K562 (cell line): Measurements from ENCODE around the gene PPCDC. TPM values are rescaled to one million over a fixed set of nuclear protein-coding genes. Genes with fewer than 3 reads are reported as not detected.

ENCODE experiments used
- BRD9 ChIP-seq: fragments of 450-650 bp; IDR thresholded peaks from 2 replicates; pipeline ENCODE4 v1.6.1; 2018; ENCODE audit warnings: low read depth; ENCODE audit not compliant: partially characterized antibody
- CEBPZ ChIP-seq: fragments of 150-350 bp; IDR thresholded peaks from 2 replicates; pipeline ENCODE4 v1.6.1; 2014; ENCODE audit warnings: low read depth, mild to moderate bottlenecking, low read length, borderline replicate concordance
- DMBX1 ChIP-seq: fragments of 250-450 bp; sonication (Bioruptor Pico); IDR thresholded peaks from 2 replicates; pipeline ENCODE4 v1.8.0; 2022; ENCODE audit warnings: inconsistent platforms, mild to moderate bottlenecking, moderate library complexity, borderline replicate concordance
- ELF4 ChIP-seq: fragments of 450-650 bp; formaldehyde crosslinking; IDR thresholded peaks from 2 replicates; pipeline ENCODE4 v1.4.0; 2022; ENCODE audit warnings: missing genetic modification characterization
- GTF3C2 ChIP-seq: IDR thresholded peaks from 3 replicates; pipeline ENCODE4 v1.6.1; 2011; ENCODE audit warnings: borderline replicate concordance, mild to moderate bottlenecking, moderate library complexity; ENCODE audit not compliant: insufficient read length; ENCODE audit errors: extremely low read depth
- KLF1 ChIP-seq: fragments of 450-650 bp; IDR thresholded peaks from 2 replicates; pipeline ENCODE4 v1.6.1; 2016; ENCODE audit warnings: missing genetic modification characterization, missing compliant biosample characterization
- MBD1 ChIP-seq: fragments of 250-450 bp; sonication (Bioruptor Pico); IDR thresholded peaks from 2 replicates; pipeline ENCODE4 v1.8.0; 2022; ENCODE audit warnings: inconsistent platforms
- RBFOX2 ChIP-seq: fragments of 200-400 bp; formaldehyde crosslinking; IDR thresholded peaks from 2 replicates; pipeline ENCODE4 v1.6.1; 2017; ENCODE audit warnings: low read depth, mild to moderate bottlenecking, low read length, moderate library complexity
- STAT5A ChIP-seq: IDR thresholded peaks from 2 replicates; pipeline ENCODE4 v1.6.1; 2012; ENCODE audit warnings: low read length, inconsistent platforms, borderline replicate concordance
- THRAP3 ChIP-seq: fragments of 450-650 bp; IDR thresholded peaks from 2 replicates; pipeline ENCODE4 v1.6.1; 2016; ENCODE audit warnings: mild to moderate bottlenecking, inconsistent platforms, borderline replicate concordance
- ZBED1 ChIP-seq: IDR thresholded peaks from 2 replicates; pipeline ENCODE4 v1.6.1; 2014
- ZMIZ1 ChIP-seq, 2 experiments: fragments of 150-350 bp in 1 of 2; IDR thresholded peaks; 2 replicates each; pipeline ENCODE4 v1.6.1; 2012 to 2016; ENCODE audit warnings: low read depth in 2 of 2, low read length in 2 of 2, mild to moderate bottlenecking in 1 of 2, moderate library complexity in 1 of 2
- ZNF23 ChIP-seq: fragments of 250-450 bp; sonication (Bioruptor Pico); IDR thresholded peaks from 2 replicates; pipeline ENCODE4 v1.4.0; 2020; ENCODE audit warnings: mild to moderate bottlenecking
- ZNF431 ChIP-seq: sonication (generic); formaldehyde crosslinking; IDR thresholded peaks from 2 replicates; pipeline ENCODE4 v1.8.0; 2022; ENCODE audit warnings: mild to moderate bottlenecking, missing genetic modification reagents
- ZNF717 ChIP-seq: fragments of 250-450 bp; sonication (Bioruptor Pico); IDR thresholded peaks from 2 replicates; pipeline ENCODE4 v1.5.0; 2021
- ZZZ3 ChIP-seq: fragments of 450-650 bp; IDR thresholded peaks from 2 replicates; pipeline ENCODE4 v1.6.1; 2016; ENCODE audit warnings: antibody characterized with exemption, mild to moderate bottlenecking, moderate library complexity
- polyA plus RNA-seq, 8 experiments: library from polyadenylated mRNA; depleted of rRNA in 4 of 8; stranded (reverse) in 5 of 8; unstranded in 3 of 8; fragments of >200 nt; fragmentation: Nextera tagmentation in 2 of 8; fragmentation: Illumina TruSeq in 1 of 8; extraction: Ambion mirVana in 2 of 8; extraction: Trizol in 1 of 8; gene quantifications; 2 replicates each; pipeline versions ENCODE4 v1.2.1 to v1.2.3, GENCODE V29; 2011 to 2014; ENCODE audit warnings: inconsistent platforms in 1 of 8, missing spikeins in 1 of 8
- total RNA-seq, 7 experiments: library from RNA; depleted of rRNA in 6 of 7; stranded (reverse); fragments of >200 nt in 6 of 7; fragmentation: Illumina TruSeq in 2 of 7; extraction: Trizol in 2 of 7; gene quantifications; 2 replicates each; pipeline versions ENCODE4 v1.2.1 to v1.2.3, GENCODE V29; 2011 to 2021; ENCODE audit warnings: low replicate concordance in 1 of 7

PPCDC gene
- total and polyA plus RNA-seq, 9 of the 15 experiments (the other 6 are each of a cell fraction or from before 2014, with no cell fraction given): 10.9 to 53.6 (median 16.7) TPM

GRCh38 chr15:75042730-75043508, 19.5 kb downstream of the PPCDC start (continued):
- TF ChIP-seq GTF3C2: no peak
- TF ChIP-seq STAT5A: no peak
- TF ChIP-seq ZZZ3: no peak
- peak; percentile 79 for TF ChIP-seq DMBX1 (CRISPR knock-in tag)
- TF ChIP-seq ZNF717 (CRISPR knock-in tag): no peak
- TF ChIP-seq ZBED1: no peak
- 0 out of 4 replicates have a peak, but pooled peaks of 1 of the 2 experiments have one; percentile 5 for TF ChIP-seq ZMIZ1 (IDR thresholded peaks at IDR 0.05; ENCODE audit: low read depth in 2 of 2, low read length in 2 of 2)
- 0 out of 2 replicates have a peak, but pooled peaks have one; percentile 12 for TF ChIP-seq ZNF431 (CRISPR knock-in tag)
- TF ChIP-seq BRD9: no peak
- TF ChIP-seq MBD1 (CRISPR knock-in tag): 0 out of 2 replicates have a peak, but pooled peaks have one; percentile 22
- TF ChIP-seq ZNF23 (CRISPR knock-in tag): no peak
- TF ChIP-seq CEBPZ: no peak
- no peak for TF ChIP-seq ELF4 (CRISPR knock-in tag)
- no peak for TF ChIP-seq KLF1 (tag)
- no peak for TF ChIP-seq THRAP3
- no peak for TF ChIP-seq RBFOX2
